HepG2 (cell line): Measurements from ENCODE around the gene NRSN2. TPM values are rescaled to one million over a fixed set of nuclear protein-coding genes. Genes with fewer than 3 reads are reported as not detected.
A peak's percentile ranks its signal among the peaks of the same experiment; 100 is the strongest.

Source experiments
- ATAC-seq: fragments of 200-7000 bp; cut with Tn5 transposase; 3 replicates; pipeline ENCODE4 v1.9.1; 2020; ENCODE audit warnings: mild to moderate bottlenecking, moderate library complexity
- BruUV-seq: library from RNA; stranded (reverse); fragments of 400-500 nt; replicated peaks from 2 replicates; lab custom pipeline; 2021; lab: Mats Ljungman, UMichigan
- CTCF ChIA-PET: fragments of 300-600 bp; formaldehyde crosslinking; extraction: SDS; loops from one replicate; lab custom pipeline; 2021; ENCODE audit warnings: low total read pairs, inconsistent platforms, low intra/inter-chr PET ratio; lab: Yijun Ruan, JAX
- POLR2A ChIA-PET: fragments of 350-600 bp; sonication (Branson Sonifier 250); formaldehyde crosslinking; loops from one replicate; lab custom pipeline; 2020; ENCODE audit warnings: antibody characterized with exemption, inconsistent platforms; lab: Yijun Ruan, JAX
- DNase-seq: peaks from one replicate; pipeline ENCODE4 v3.0.0-alpha.2; 2015; ENCODE audit warnings: low spot score
- FAIRE-seq: peaks from 3 replicates; lab custom pipeline; 2011; peaks lifted over from hg19 to GRCh38; lab: Jason Lieb, UNC
- H2AFZ ChIP-seq: one replicate; pipeline ENCODE4 v1.6.1; 2011; ENCODE audit warnings: low read length, inconsistent platforms
- H3K27ac ChIP-seq: fragments of 300-600 bp; 3 replicates; pipeline ENCODE4 v1.8.0; 2011; ENCODE audit warnings: mixed run types, mild to moderate bottlenecking, mixed read lengths, low read length, inconsistent platforms; ENCODE audit not compliant: insufficient read depth; ENCODE audit errors: extremely low read length
- H3K27me3 ChIP-seq, 2 experiments: fragments of 200-600 bp in 1 of 2; 2 replicates in 1 of 2; 3 replicates in 1 of 2; pipeline versions ENCODE4 v1.6.0 to v1.8.0; 2011; ENCODE audit warnings: low read length in 2 of 2, mild to moderate bottlenecking in 2 of 2, moderate library complexity in 2 of 2, inconsistent platforms in 1 of 2; ENCODE audit not compliant: insufficient read depth in 2 of 2, control insufficient read depth in 1 of 2
- H3K36me3 ChIP-seq, 2 experiments: fragments of 200-600 bp in 1 of 2; replicated peaks in 1 of 2; 2 replicates in 1 of 2; 3 replicates in 1 of 2; pipeline versions ENCODE4 v1.5.1 to v1.8.0; 2011; ENCODE audit warnings: low read length in 2 of 2, inconsistent platforms in 1 of 2; ENCODE audit not compliant: insufficient read depth in 2 of 2, control insufficient read depth in 1 of 2
- H3K4me1 ChIP-seq: 2 replicates; pipeline ENCODE4 v1.5.1; 2012; ENCODE audit warnings: low read length, inconsistent platforms; ENCODE audit not compliant: insufficient read depth
- H3K4me2 ChIP-seq: 2 replicates; pipeline ENCODE4 v1.6.0; 2011; ENCODE audit warnings: low read depth, low read length, inconsistent platforms
- H3K4me3 ChIP-seq, 3 experiments: fragments of 200-600 bp in 1 of 3; sonication (generic), shearing (Covaris generic) in 1 of 3; replicated peaks in 1 of 3; 2 replicates each; pipeline ENCODE4 v1.5.1; 2011 to 2016; ENCODE audit warnings: low read length in 3 of 3, inconsistent platforms in 2 of 3, low read depth in 2 of 3, mild to moderate bottlenecking in 2 of 3, control low read depth in 1 of 3, mixed read lengths in 1 of 3; ENCODE audit not compliant: insufficient read depth in 1 of 3
- H3K79me2 ChIP-seq: one replicate; pipeline ENCODE4 v1.6.1; 2011; ENCODE audit warnings: low read length, inconsistent platforms; ENCODE audit not compliant: insufficient read depth
- H3K9ac ChIP-seq: 2 replicates; pipeline ENCODE4 v1.6.0; 2011; ENCODE audit warnings: mild to moderate bottlenecking, low read depth, low read length, inconsistent platforms; ENCODE audit not compliant: insufficient read depth
- H3K9me3 ChIP-seq: 2 replicates; pipeline ENCODE4 v1.5.1; 2012; ENCODE audit warnings: mild to moderate bottlenecking, low read length
- H4K20me1 ChIP-seq: 2 replicates; pipeline ENCODE4 v1.6.0; 2011; ENCODE audit warnings: inconsistent platforms, mild to moderate bottlenecking, low read length, moderate library complexity; ENCODE audit not compliant: insufficient read depth
- KLF13 ChIP-seq: sonication (generic); formaldehyde crosslinking; IDR thresholded peaks from 2 replicates; pipeline ENCODE4 v1.4.0; 2020; ENCODE audit warnings: mild to moderate bottlenecking, missing genetic modification reagents
- PTBP1 ChIP-seq: fragments of 200-400 bp; formaldehyde crosslinking; IDR thresholded peaks from 2 replicates; pipeline ENCODE4 v1.6.1; 2018; ENCODE audit warnings: low read length, low read depth; ENCODE audit not compliant: poor library complexity, severe bottlenecking
- TBL1XR1 ChIP-seq: fragments of 150-350 bp; IDR thresholded peaks from 2 replicates; pipeline ENCODE4 v1.6.1; 2014; ENCODE audit warnings: borderline replicate concordance, low read length; ENCODE audit not compliant: partially characterized antibody
- TGIF2 ChIP-seq: IDR thresholded peaks from 2 replicates; pipeline ENCODE4 v1.6.1; 2016; ENCODE audit warnings: control low read depth, missing compliant biosample characterization
- ZBTB14 ChIP-seq: sonication (generic); formaldehyde crosslinking; IDR thresholded peaks from 2 replicates; pipeline ENCODE4 v1.4.0; 2020; ENCODE audit warnings: missing genetic modification reagents
- ZNF136 ChIP-seq: sonication (generic); formaldehyde crosslinking; IDR thresholded peaks from 2 replicates; pipeline ENCODE4 v1.8.1; 2022; ENCODE audit warnings: low read depth, mild to moderate bottlenecking, moderate library complexity, missing genetic modification reagents
- ZNF264 ChIP-seq: sonication (generic); formaldehyde crosslinking; IDR thresholded peaks from 2 replicates; pipeline ENCODE4 v1.4.0; 2020; ENCODE audit warnings: missing genetic modification reagents
- ZNF574 ChIP-seq: sonication (generic); formaldehyde crosslinking; IDR thresholded peaks from 2 replicates; pipeline ENCODE4 v1.4.0; 2020; ENCODE audit warnings: missing genetic modification reagents
- WGBS: methylation state at CpG from one replicate; pipeline ENCODE4 v1.1.6; 2017; ENCODE audit warnings: low lambda C conversion rate; 5-methylcytosine and 5-hydroxymethylcytosine counted together
- in situ Hi-C: cut with HindIII; loops from 2 replicates; pipeline ENCODE4 v1.10.0; 2017; ENCODE audit warnings: low pct_unique_long_range_greater_than_20kb; ENCODE audit not compliant: extremely low pct_ligation_motif_present
- intact Hi-C: fragments of 100-400 bp; cut with micrococcal nuclease; formaldehyde crosslinking; loops from one replicate; pipeline ENCODE4 v1.10.0; 2022; ENCODE audit not compliant: unreplicated experiment
- polyA plus RNA-seq, 8 experiments: library from polyadenylated mRNA; depleted of rRNA in 3 of 8; stranded (reverse) in 7 of 8; unstranded in 1 of 8; fragments of >200 nt; fragmentation: Illumina TruSeq in 4 of 8; extraction: Trizol in 4 of 8; gene quantifications; 2 replicates each; pipeline versions ENCODE4 v1.2.1 to v1.2.3, GENCODE V29; 2011 to 2016; ENCODE audit warnings: low read depth in 4 of 8, missing spikeins in 1 of 8, mixed read lengths in 1 of 8; ENCODE audit not compliant: insufficient read depth in 1 of 8
- total RNA-seq, 5 experiments: library from RNA; depleted of rRNA; stranded (reverse); fragments of >200 nt; fragmentation: Illumina TruSeq; extraction: Trizol; gene quantifications; 2 replicates each; pipeline ENCODE4 v1.2.3, GENCODE V29; 2016; ENCODE audit warnings: low read depth in 1 of 5
- TF ChIP-seq, protein P1 (sequence below): IDR thresholded peaks from 2 replicates; pipeline ENCODE4 v1.4.0; 2020; ENCODE audit warnings: mild to moderate bottlenecking, missing genetic modification reagents
- TF ChIP-seq, protein P2 (sequence below): sonication (generic); formaldehyde crosslinking; conservative IDR thresholded peaks from 2 replicates; pipeline ENCODE4 v1.5.0; 2020; ENCODE audit warnings: missing genetic modification reagents
- TF ChIP-seq, protein P3 (sequence below): IDR thresholded peaks from 2 replicates; pipeline ENCODE4 v1.6.1; 2016; ENCODE audit warnings: mild to moderate bottlenecking, missing biosample characterization, missing genetic modification reagents

NRSN2 gene
- total and polyA plus RNA-seq, 2 of the 13 experiments (the other 11 are each of a cell fraction or from before 2014, with no cell fraction given), result 32.3 to 49.4 TPM

DNA sequence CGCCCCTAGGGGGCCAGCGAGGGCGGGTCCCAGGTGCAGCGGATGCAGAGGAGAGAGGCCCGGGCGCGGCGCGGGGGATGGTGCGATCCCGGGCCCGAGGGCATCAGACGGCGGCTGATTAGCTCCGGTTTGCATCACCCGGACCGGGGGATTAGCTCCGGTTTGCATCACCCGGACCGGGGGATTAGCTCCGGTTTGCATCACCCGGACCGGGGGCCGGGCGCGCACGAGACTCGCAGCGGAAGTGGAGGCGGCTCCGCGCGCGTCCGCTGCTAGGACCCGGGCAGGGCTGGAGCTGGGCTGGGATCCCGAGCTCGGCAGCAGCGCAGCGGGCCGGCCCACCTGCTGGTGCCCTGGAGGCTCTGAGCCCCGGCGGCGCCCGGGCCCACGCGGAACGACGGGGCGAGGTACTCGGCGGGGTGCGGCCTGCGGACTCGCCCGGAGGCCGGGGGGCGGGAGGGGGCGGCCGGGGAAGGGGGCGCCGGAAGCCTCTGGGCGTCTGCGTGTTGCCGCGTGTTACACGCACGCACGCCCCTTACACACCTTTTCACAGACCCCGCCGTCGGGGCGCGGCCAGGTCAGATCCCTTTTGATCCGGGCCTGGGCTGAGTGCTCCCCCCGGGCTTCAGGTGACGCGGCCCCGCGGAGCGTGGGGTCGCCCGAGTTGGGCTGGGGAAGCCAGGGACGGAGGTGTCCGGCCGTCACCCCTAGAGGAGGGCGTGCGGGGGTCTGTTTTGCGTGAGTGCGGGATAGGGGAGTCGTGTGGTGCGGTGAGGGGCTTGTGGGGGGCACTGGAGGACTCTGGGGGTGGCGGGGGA lies 34.1 kb downstream of the NRSN2 start:
- in situ Hi-C loops (no loop called here), intact Hi-C loops (loop anchor here (1.0 kb wide), 2 partner anchors 10 to 19 kb away; no protein-coding TSS in a partner anchor)
- no peaks in the 10 kb centered on the region; a peak in 1 of 5 replicates for H3K27me3 ChIP-seq
- H3K9me3 ChIP-seq, result no peaks in the 10 kb centered on the region
- no peak for FAIRE-seq
- under 1% methylated on average over 36 of the region's 93 CpGs for WGBS
- DNase-seq, result peak; percentile 86
- peaks cover 4 to 36% of the 10 kb centered on the region in 2 experiments; a peak in 4 of 5 replicates for H3K36me3 ChIP-seq
- H3K9ac ChIP-seq, result peak overlapping the region; percentile 99
- H4K20me1 ChIP-seq, result peaks cover 21% of the 10 kb centered on the region
- ChIA-PET POLR2A (interaction anchor here (0.7 to 29.0 kb wide), 16 partner anchors 17 to 264 kb away, joined by 3 to 1587 read pairs (median 4); partner anchors contain the start of genes NRSN2, RBCK1 and TBC1D20), CTCF (interaction anchor here (1.5 kb wide), 1 partner anchor 18 kb away, joined by 10 read pairs; no protein-coding TSS in a partner anchor)
- no TSS peak for BruUV-seq
- peak overlapping the region; percentile 93 for H3K4me2 ChIP-seq
- peak overlapping the region; percentile 93 for H3K27ac ChIP-seq
- H3K79me2 ChIP-seq, result peaks cover 53% of the 10 kb centered on the region
- ATAC-seq, result peak; percentile 81
- peak overlapping the region; percentile 93 to 98 (median 97) for H3K4me3 ChIP-seq
- peaks cover 70% of the 10 kb centered on the region for H3K4me1 ChIP-seq
- no peak overlapping the region for H2AFZ ChIP-seq
- TF ChIP-seq, protein P1, sequence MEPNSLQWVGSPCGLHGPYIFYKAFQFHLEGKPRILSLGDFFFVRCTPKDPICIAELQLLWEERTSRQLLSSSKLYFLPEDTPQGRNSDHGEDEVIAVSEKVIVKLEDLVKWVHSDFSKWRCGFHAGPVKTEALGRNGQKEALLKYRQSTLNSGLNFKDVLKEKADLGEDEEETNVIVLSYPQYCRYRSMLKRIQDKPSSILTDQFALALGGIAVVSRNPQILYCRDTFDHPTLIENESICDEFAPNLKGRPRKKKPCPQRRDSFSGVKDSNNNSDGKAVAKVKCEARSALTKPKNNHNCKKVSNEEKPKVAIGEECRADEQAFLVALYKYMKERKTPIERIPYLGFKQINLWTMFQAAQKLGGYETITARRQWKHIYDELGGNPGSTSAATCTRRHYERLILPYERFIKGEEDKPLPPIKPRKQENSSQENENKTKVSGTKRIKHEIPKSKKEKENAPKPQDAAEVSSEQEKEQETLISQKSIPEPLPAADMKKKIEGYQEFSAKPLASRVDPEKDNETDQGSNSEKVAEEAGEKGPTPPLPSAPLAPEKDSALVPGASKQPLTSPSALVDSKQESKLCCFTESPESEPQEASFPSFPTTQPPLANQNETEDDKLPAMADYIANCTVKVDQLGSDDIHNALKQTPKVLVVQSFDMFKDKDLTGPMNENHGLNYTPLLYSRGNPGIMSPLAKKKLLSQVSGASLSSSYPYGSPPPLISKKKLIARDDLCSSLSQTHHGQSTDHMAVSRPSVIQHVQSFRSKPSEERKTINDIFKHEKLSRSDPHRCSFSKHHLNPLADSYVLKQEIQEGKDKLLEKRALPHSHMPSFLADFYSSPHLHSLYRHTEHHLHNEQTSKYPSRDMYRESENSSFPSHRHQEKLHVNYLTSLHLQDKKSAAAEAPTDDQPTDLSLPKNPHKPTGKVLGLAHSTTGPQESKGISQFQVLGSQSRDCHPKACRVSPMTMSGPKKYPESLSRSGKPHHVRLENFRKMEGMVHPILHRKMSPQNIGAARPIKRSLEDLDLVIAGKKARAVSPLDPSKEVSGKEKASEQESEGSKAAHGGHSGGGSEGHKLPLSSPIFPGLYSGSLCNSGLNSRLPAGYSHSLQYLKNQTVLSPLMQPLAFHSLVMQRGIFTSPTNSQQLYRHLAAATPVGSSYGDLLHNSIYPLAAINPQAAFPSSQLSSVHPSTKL (CRISPR knock-in tag), result peak; percentile 59; the same call in 1 of the 2 replicates
- TF ChIP-seq TGIF2 (peak; percentile 36; the same call in 1 of the 2 replicates), ZBTB14 (CRISPR knock-in tag) (peak; percentile 85), ZNF264 (CRISPR knock-in tag) (peak; percentile 93), ZNF136 (CRISPR knock-in tag) (no peak), ZNF574 (CRISPR knock-in tag) (0 out of 2 replicates have a peak, but pooled peaks have one; percentile 82), TBL1XR1 (peak; percentile 90), KLF13 (CRISPR knock-in tag) (no peak), PTBP1 (peak; percentile 90)
- TF ChIP-seq, protein P2, sequence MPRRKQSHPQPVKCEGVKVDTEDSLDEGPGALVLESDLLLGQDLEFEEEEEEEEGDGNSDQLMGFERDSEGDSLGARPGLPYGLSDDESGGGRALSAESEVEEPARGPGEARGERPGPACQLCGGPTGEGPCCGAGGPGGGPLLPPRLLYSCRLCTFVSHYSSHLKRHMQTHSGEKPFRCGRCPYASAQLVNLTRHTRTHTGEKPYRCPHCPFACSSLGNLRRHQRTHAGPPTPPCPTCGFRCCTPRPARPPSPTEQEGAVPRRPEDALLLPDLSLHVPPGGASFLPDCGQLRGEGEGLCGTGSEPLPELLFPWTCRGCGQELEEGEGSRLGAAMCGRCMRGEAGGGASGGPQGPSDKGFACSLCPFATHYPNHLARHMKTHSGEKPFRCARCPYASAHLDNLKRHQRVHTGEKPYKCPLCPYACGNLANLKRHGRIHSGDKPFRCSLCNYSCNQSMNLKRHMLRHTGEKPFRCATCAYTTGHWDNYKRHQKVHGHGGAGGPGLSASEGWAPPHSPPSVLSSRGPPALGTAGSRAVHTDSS (CRISPR knock-in tag), result no peak; the same call in 1 of the 2 replicates
- TF ChIP-seq, protein P3, sequence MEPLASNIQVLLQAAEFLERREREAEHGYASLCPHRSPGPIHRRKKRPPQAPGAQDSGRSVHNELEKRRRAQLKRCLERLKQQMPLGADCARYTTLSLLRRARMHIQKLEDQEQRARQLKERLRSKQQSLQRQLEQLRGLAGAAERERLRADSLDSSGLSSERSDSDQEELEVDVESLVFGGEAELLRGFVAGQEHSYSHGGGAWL, result peak; percentile 83
